Glomerular visceral epithelial cell (primary cell): ENCODE results near the gene CDC6.
A peak's percentile ranks its signal among the peaks of the same experiment; 100 is the strongest.

ENCODE experiments used
- DNase-seq: peaks from one replicate; pipeline ENCODE4 v3.0.0-alpha.2; 2016; ENCODE audit errors: extremely low spot score

The CDC6 gene

GRCh38 chr17:40310882-40311391 lies 23.3 kb downstream of the CDC6 start:
- DNase-seq, result no peak

- peak; percentile 75 for DNase-seq
These were observed 23.9 kb downstream of the CDC6 start for GRCh38 chr17:40311575-40311974.

GRCh38 chr17:40312131-40312731 lies 24.6 kb downstream of the CDC6 start:
- DNase-seq, result peak; percentile 82

- peak; percentile 56 for DNase-seq
These were observed 25.4 kb downstream of the CDC6 start for GRCh38 chr17:40312893-40313667.

- DNase-seq, result peak; percentile 71
These were observed 26.2 kb downstream of the CDC6 start for GRCh38 chr17:40313668-40314583.

- peak; percentile 100 for DNase-seq
These were observed 26.9 kb downstream of the CDC6 start for GRCh38 chr17:40314584-40314956.

GRCh38 chr17:40315206-40315605 lies 27.5 kb downstream of the CDC6 start:
- DNase-seq, result no peak

- DNase-seq, result no peak
These were observed 28.2 kb downstream of the CDC6 start for GRCh38 chr17:40315678-40316570.

- peak; percentile 88 for DNase-seq
These were observed 29.1 kb downstream of the CDC6 start for GRCh38 chr17:40316571-40317344.

- DNase-seq, result peak; percentile 78
These were observed 29.7 kb downstream of the CDC6 start for GRCh38 chr17:40317345-40317873.

- DNase-seq, result peak; percentile 98
These were observed 30.5 kb downstream of the CDC6 start for GRCh38 chr17:40317880-40318829.

- DNase-seq, result no peak
These were observed 31.2 kb downstream of the CDC6 start for GRCh38 chr17:40318830-40319391.

GRCh38 chr17:40319651-40320540 lies 32.2 kb downstream of the CDC6 start:
- DNase-seq, result no peak

GRCh38 chr17:40320756-40321523 lies 33.3 kb downstream of the CDC6 start:
- DNase-seq, result peak; percentile 47

- DNase-seq, result no peak
These were observed 33.8 kb downstream of the CDC6 start for GRCh38 chr17:40321524-40321929.

- DNase-seq, result peak; percentile 47
These were observed 34.3 kb downstream of the CDC6 start for GRCh38 chr17:40321961-40322357.
